GM23338 (cell line): ENCODE results near the gene EVC2. TPM values are rescaled to one million over a fixed set of nuclear protein-coding genes. Genes with fewer than 3 reads are reported as not detected.

ENCODE experiments used
- CTCF ChIP-seq, 2 experiments: fragments of 200-600 bp in 1 of 2; sonication (generic) in 1 of 2; conservative IDR thresholded peaks; 2 replicates each; pipeline versions ENCODE4 v1.5.1 to v1.6.1; 2016 to 2017; ENCODE audit warnings: antibody characterized with exemption in 2 of 2, low read depth in 2 of 2, mild to moderate bottlenecking in 2 of 2, moderate library complexity in 1 of 2
- ETS1 ChIP-seq: IDR thresholded peaks from 2 replicates; pipeline ENCODE4 v1.6.1; 2016; ENCODE audit warnings: antibody characterized with exemption
- JUNB ChIP-seq: IDR thresholded peaks from one replicate; pipeline ENCODE4 v1.6.1; 2016; ENCODE audit warnings: antibody characterized with exemption; ENCODE audit not compliant: unreplicated experiment
- NANOG ChIP-seq: IDR thresholded peaks from 2 replicates; pipeline ENCODE4 v1.6.1; 2016; ENCODE audit warnings: antibody characterized with exemption, borderline replicate concordance
- STAT1 ChIP-seq: IDR thresholded peaks from one replicate; pipeline ENCODE4 v1.6.1; 2016; ENCODE audit warnings: antibody characterized with exemption; ENCODE audit not compliant: unreplicated experiment
- ZNF331 ChIP-seq: fragments of 250-450 bp; sonication (Bioruptor Pico); IDR thresholded peaks from 2 replicates; pipeline ENCODE4 v1.5.0; 2020; ENCODE audit warnings: low read depth, mild to moderate bottlenecking, moderate library complexity
- ZNF462 ChIP-seq: fragments of 250-450 bp; sonication (Bioruptor Pico); IDR thresholded peaks from 2 replicates; pipeline ENCODE4 v1.5.0; 2020; ENCODE audit warnings: mild to moderate bottlenecking, moderate library complexity
- polyA plus RNA-seq: library from polyadenylated mRNA; unstranded; fragments of >200 nt; fragmentation: Nextera tagmentation; extraction: Ambion mirVana; gene quantifications from 2 replicates; pipeline ENCODE4 v1.2.1, GENCODE V29; 2016
- total RNA-seq: library from RNA; depleted of rRNA; stranded (reverse); fragments of >200 nt; shearing (Covaris generic); gene quantifications from 2 replicates; pipeline ENCODE4 v1.2.3, GENCODE V29; 2014

The EVC2 gene
- total and polyA plus RNA-seq, 2 experiments from 2014 or later, result 3.4 to 11.5 TPM

GRCh38 chr4:5720980-5721379 lies 12.6 kb upstream of the EVC2 start (continued):
- TF ChIP-seq ZNF462 (no peak), NANOG (no peak), ZNF331 (CRISPR knock-in tag) (no peak), STAT1 (no peak), CTCF (conservative IDR thresholded peaks at IDR 0.05; ENCODE audit: low read depth in 2 of 2) (no peak), ETS1 (no peak), JUNB (no peak)
